Measurements from ENCODE around the gene SNRNP27.

Gene SNRNP27

GRCh38 chr2:69916106-69916505 is 22.4 kb downstream of the SNRNP27 start:
- no peak for DNase-seq

GRCh38 chr2:69917852-69918251 is 24.1 kb downstream of the SNRNP27 start:
- DNase-seq = no peak

- DNase-seq = no peak
Measured at GRCh38 chr2:69918401-69918800, 24.6 kb downstream of the SNRNP27 start.

GRCh38 chr2:69923116-69923515 is 29.4 kb downstream of the SNRNP27 start:
- no peak for DNase-seq

- DNase-seq = no peak
Measured at GRCh38 chr2:69926849-69927515, 33.2 kb downstream of the SNRNP27 start.

GRCh38 chr2:69931832-69932595 is 38.3 kb downstream of the SNRNP27 start:
- no peak for DNase-seq

- DNase-seq = no peak
Measured at GRCh38 chr2:69932596-69932922, 38.8 kb downstream of the SNRNP27 start.

GRCh38 chr2:69933254-69933828 is 39.6 kb downstream of the SNRNP27 start:
- no peak for DNase-seq

GRCh38 chr2:69933839-69934613 is 40.3 kb downstream of the SNRNP27 start:
- no peak for DNase-seq

GRCh38 chr2:69934614-69934908 is 40.8 kb downstream of the SNRNP27 start:
- no peak for DNase-seq

- DNase-seq = no peak
Measured at GRCh38 chr2:69935011-69935410, 41.3 kb downstream of the SNRNP27 start.

GRCh38 chr2:69936906-69937305 is 43.1 kb downstream of the SNRNP27 start:
- no peak for DNase-seq

- DNase-seq = no peak
Measured at GRCh38 chr2:69937968-69938367, 44.2 kb downstream of the SNRNP27 start.

- no peak for DNase-seq
Measured at GRCh38 chr2:69939722-69940121, 46.0 kb downstream of the SNRNP27 start.

- DNase-seq = no peak
Measured at GRCh38 chr2:69940691-69941090, 46.9 kb downstream of the SNRNP27 start.

- DNase-seq = no peak
Measured at GRCh38 chr2:69943000-69943842, 49.5 kb downstream of the SNRNP27 start.

- no peak for DNase-seq
Measured at GRCh38 chr2:69943843-69944525, 50.2 kb downstream of the SNRNP27 start.

GRCh38 chr2:69944756-69945155 is 51.0 kb downstream of the SNRNP27 start:
- no peak for DNase-seq

GRCh38 chr2:69945441-69945840 is 51.7 kb downstream of the SNRNP27 start:
- no peak for DNase-seq

- DNase-seq = no peak
Measured at GRCh38 chr2:69945941-69946340, 52.2 kb downstream of the SNRNP27 start.

- peak; percentile 38 for DNase-seq
Measured at GRCh38 chr2:69946351-69947324, 52.9 kb downstream of the SNRNP27 start.

Measured in effector CD4-positive, alpha-beta T cell (primary cell).